GM18861 (cell line): ENCODE data around the gene CPD.

Source experiments
- ATAC-seq: cut with Tn5 transposase; IDR thresholded peaks from one replicate; pipeline ENCODE4 v1.9.1; 2021; ENCODE audit not compliant: unreplicated experiment

Gene CPD

GRCh38 chr17:30495586-30495985 lies 116.9 kb downstream of the CPD start:
- no peak for ATAC-seq

DNA sequence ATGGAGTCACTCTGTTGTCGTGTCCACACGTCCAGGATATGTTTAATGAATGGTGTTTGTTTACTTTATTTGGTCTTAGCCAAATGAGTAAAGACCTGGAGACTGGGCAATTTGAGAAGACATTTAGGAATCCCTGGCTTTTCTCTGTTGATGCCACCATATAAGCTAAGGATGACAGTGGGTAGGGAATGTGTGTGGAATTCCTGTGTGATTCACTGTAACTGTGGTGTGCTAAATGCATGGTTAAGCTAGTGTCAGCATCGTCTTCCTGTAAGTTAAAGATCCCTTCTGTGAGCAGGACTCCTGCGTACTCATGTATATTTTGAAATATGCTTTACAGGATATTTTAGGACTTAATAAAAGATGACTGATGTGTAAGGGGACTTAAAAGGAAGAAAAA lies 124.8 kb downstream of the CPD start:
- no peak for ATAC-seq

GRCh38 chr17:30505868-30506417 lies 127.2 kb downstream of the CPD start:
- no peak for ATAC-seq

DNA sequence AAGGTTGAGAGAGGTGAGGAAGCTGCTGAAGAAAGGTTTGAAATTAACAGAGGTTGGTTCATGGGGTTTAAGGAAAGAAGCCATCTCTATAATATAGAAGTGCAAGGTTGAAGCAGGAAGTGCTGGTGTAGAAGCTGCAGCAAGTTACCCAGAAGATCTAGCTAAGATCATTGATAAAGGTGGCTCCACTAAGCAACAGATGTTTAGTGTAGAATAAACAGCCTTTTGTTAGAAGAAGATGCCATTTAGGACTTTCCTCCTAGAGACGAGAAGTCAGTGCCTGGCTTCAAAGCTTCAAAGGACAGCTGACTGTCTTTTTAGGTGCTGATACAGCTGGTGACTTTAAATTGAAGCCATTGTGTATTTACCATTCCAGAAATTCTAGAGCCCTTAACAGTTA lies 127.8 kb downstream of the CPD start:
- ATAC-seq, result no peak

GRCh38 chr17:30513346-30513745 lies 134.6 kb downstream of the CPD start:
- ATAC-seq, result no peak

DNA sequence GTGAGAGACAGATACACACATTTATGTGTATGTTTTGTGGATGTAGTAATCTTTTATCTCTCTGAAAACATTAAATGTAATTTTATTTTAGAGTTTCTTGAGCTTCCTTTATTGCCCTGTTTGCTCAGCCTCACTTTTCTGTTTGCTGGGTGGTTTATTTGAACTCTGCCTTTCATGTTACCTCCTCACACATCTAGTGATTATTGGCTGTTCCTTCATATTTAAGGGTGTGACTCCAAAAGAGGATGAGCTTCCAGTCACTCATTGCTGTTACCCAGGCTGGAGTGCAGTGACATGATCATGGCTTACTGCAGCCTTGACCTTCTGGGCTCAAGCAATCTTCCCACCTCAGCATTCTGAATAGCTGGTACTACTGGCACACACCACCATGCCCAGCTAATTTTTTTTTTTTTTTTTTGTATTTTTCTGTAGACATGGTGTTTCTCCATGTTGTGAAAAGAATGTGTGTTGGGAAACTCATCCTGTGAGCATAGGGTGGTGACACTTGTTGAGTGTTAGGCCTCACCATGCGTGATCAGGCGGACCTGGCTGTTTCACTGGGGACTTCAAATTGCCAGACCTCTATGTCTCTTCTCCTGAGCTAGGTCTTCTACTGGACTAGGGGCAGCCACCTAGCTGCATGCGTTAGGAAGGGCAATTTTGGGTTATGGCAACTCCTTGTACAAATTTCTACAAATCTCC lies 136.3 kb downstream of the CPD start:
- no peak for ATAC-seq

GRCh38 chr17:30517786-30518185 lies 139.1 kb downstream of the CPD start:
- ATAC-seq, result no peak

DNA sequence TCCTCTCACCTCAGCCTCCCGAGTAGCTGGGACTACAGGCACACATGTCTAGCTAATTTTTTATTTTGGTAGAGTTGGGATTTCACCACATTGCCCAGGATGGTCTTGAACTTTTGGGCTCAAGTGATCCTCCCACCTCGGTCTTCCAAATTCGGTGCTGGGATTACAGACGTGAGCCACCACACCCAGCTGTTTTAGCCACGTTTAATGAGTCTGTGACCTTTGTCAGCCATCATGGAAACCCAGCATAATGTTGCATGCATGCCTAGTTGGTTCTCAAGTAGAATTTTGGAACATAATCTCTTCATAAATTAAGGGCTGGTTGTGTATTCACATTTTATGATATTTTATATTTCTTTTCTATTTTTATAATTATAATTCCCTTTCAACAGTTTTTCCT lies 140.4 kb downstream of the CPD start:
- ATAC-seq, result no peak
